Testis (tissue), 2 donors: ENCODE results near the gene CERK.

Experiments
- POLR2A ChIP-seq: fragments of 450-650 bp; IDR thresholded peaks from one replicate; pipeline ENCODE4 v1.6.1; 2017; ENCODE audit warnings: antibody characterized with exemption, mild to moderate bottlenecking, moderate library complexity
- TF ChIP-seq, protein P1 (sequence below), 3 experiments: fragments of 450-650 bp in 2 of 3; fragments of 200-600 bp in 1 of 3; sonication (generic) in 1 of 3; IDR thresholded peaks; one replicate each; pipeline ENCODE4 v1.5.1; 2016 to 2019; ENCODE audit warnings: antibody characterized with exemption in 3 of 3, mild to moderate bottlenecking in 2 of 3, moderate library complexity in 1 of 3

- no peak for TF ChIP-seq POLR2A
- TF ChIP-seq, protein P1, sequence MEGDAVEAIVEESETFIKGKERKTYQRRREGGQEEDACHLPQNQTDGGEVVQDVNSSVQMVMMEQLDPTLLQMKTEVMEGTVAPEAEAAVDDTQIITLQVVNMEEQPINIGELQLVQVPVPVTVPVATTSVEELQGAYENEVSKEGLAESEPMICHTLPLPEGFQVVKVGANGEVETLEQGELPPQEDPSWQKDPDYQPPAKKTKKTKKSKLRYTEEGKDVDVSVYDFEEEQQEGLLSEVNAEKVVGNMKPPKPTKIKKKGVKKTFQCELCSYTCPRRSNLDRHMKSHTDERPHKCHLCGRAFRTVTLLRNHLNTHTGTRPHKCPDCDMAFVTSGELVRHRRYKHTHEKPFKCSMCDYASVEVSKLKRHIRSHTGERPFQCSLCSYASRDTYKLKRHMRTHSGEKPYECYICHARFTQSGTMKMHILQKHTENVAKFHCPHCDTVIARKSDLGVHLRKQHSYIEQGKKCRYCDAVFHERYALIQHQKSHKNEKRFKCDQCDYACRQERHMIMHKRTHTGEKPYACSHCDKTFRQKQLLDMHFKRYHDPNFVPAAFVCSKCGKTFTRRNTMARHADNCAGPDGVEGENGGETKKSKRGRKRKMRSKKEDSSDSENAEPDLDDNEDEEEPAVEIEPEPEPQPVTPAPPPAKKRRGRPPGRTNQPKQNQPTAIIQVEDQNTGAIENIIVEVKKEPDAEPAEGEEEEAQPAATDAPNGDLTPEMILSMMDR (IDR thresholded peaks at IDR 0.05): no peak
Measured at GRCh38 chr22:46665151-46665695, 72.8 kb downstream of the CERK start.
